IMR-90 (cell line): ENCODE results near the gene HECTD1. TPM values are rescaled to one million over a fixed set of nuclear protein-coding genes. Genes with fewer than 3 reads are reported as not detected.

ENCODE experiments used
- ATAC-seq: fragments of 200-7000 bp; cut with Tn5 transposase; 2 replicates; pipeline ENCODE4 v1.9.1; 2020; ENCODE audit warnings: low read depth, mild to moderate bottlenecking, moderate library complexity
- BruUV-seq: library from RNA; stranded (reverse); fragments of 400-500 nt; replicated peaks from 2 replicates; lab custom pipeline; 2021; lab: Mats Ljungman, UMichigan
- CTCF ChIA-PET: fragments of 300-600 bp; formaldehyde crosslinking; extraction: SDS; loops from one replicate; lab custom pipeline; 2021; ENCODE audit warnings: antibody characterized with exemption; lab: Yijun Ruan, JAX
- POLR2A ChIA-PET: fragments of 300-600 bp; sonication (Branson Sonifier 250); formaldehyde crosslinking; loops from one replicate; lab custom pipeline; 2022; ENCODE audit warnings: antibody characterized with exemption; ENCODE audit not compliant: unreplicated experiment; lab: Charles Lee
- DNase-seq: peaks from one replicate; pipeline ENCODE4 v3.0.0; 2013
- H2AFZ ChIP-seq: replicated peaks from 2 replicates; pipeline ENCODE3; 2013; ENCODE audit warnings: low read length, mild to moderate bottlenecking; ENCODE audit not compliant: poor library complexity
- H2AK5ac ChIP-seq: 2 replicates; pipeline ENCODE4 v1.6.1; 2013; ENCODE audit warnings: low read depth, low read length, inconsistent platforms
- H2AK9ac ChIP-seq: replicated peaks from 2 replicates; pipeline ENCODE3; 2013; ENCODE audit warnings: mild to moderate bottlenecking, low read depth, low read length, moderate library complexity; ENCODE audit not compliant: poor library complexity
- H2BK120ac ChIP-seq: 2 replicates; pipeline ENCODE4 v1.6.1; 2013; ENCODE audit warnings: low read depth, low read length, inconsistent platforms
- H2BK15ac ChIP-seq: 3 replicates; pipeline ENCODE4 v1.6.1; 2013; ENCODE audit warnings: low read depth, low read length, inconsistent platforms
- H2BK20ac ChIP-seq: 2 replicates; pipeline ENCODE4 v1.6.1; 2013; ENCODE audit warnings: low read depth, mild to moderate bottlenecking, inconsistent platforms, low read length, moderate library complexity
- H2BK5ac ChIP-seq: 2 replicates; pipeline ENCODE4 v1.6.1; 2013; ENCODE audit warnings: mild to moderate bottlenecking, low read depth, low read length, inconsistent platforms; ENCODE audit not compliant: poor library complexity, severe bottlenecking
- H3K14ac ChIP-seq: replicated peaks from 2 replicates; pipeline ENCODE4 v1.6.1; 2013; ENCODE audit warnings: low read depth, low read length, inconsistent platforms
- H3K18ac ChIP-seq: 2 replicates; pipeline ENCODE4 v1.6.1; 2013; ENCODE audit warnings: low read depth, low read length, control low read depth
- H3K23ac ChIP-seq: 2 replicates; pipeline ENCODE4 v1.6.1; 2013; ENCODE audit warnings: low read depth, low read length, inconsistent platforms
- H3K27ac ChIP-seq: 2 replicates; pipeline ENCODE4 v1.5.1; 2013; ENCODE audit warnings: mild to moderate bottlenecking, control low read depth, low read length; ENCODE audit not compliant: insufficient read depth
- H3K27me3 ChIP-seq: 2 replicates; pipeline ENCODE4 v1.6.1; 2013; ENCODE audit warnings: low read length; ENCODE audit not compliant: control insufficient read depth, insufficient read depth
- H3K36me3 ChIP-seq: 2 replicates; pipeline ENCODE4 v1.6.1; 2013; ENCODE audit warnings: low read length, mixed read lengths; ENCODE audit not compliant: control insufficient read depth, insufficient read depth
- H3K4ac ChIP-seq: 2 replicates; pipeline ENCODE4 v1.6.1; 2013; ENCODE audit warnings: low read depth, low read length, inconsistent platforms
- H3K4me1 ChIP-seq: 2 replicates; pipeline ENCODE4 v1.6.1; 2013; ENCODE audit warnings: low read length, mixed read lengths; ENCODE audit not compliant: control insufficient read depth, insufficient read depth
- H3K4me2 ChIP-seq: 2 replicates; pipeline ENCODE4 v1.6.1; 2013; ENCODE audit warnings: low read depth, mild to moderate bottlenecking, control low read depth, low read length, moderate library complexity
- H3K4me3 ChIP-seq: 2 replicates; pipeline ENCODE4 v1.5.1; 2013; ENCODE audit warnings: low read depth, mild to moderate bottlenecking, control low read depth, low read length, moderate library complexity; ENCODE audit not compliant: insufficient read depth
- H3K56ac ChIP-seq: 2 replicates; pipeline ENCODE4 v1.6.1; 2013; ENCODE audit warnings: low read length, inconsistent platforms; ENCODE audit not compliant: insufficient read depth; ENCODE audit errors: extremely low read depth
- H3K79me1 ChIP-seq, 2 experiments: 2 replicates each; pipeline ENCODE4 v1.6.1; 2013; ENCODE audit warnings: low read length in 2 of 2, inconsistent platforms in 1 of 2, low read depth in 1 of 2
- H3K9ac ChIP-seq: 2 replicates; pipeline ENCODE4 v1.6.1; 2013; ENCODE audit warnings: low read depth, low read length, control low read depth
- H3K9me1 ChIP-seq: 2 replicates; pipeline ENCODE4 v1.6.1; 2013; ENCODE audit warnings: low read length, inconsistent platforms; ENCODE audit not compliant: insufficient read depth
- H3K9me3 ChIP-seq: 2 replicates; pipeline ENCODE4 v1.6.1; 2013; ENCODE audit warnings: low read length; ENCODE audit not compliant: control insufficient read depth, insufficient read depth
- H4K20me1 ChIP-seq: 2 replicates; pipeline ENCODE4 v1.6.1; 2013; ENCODE audit warnings: low read length, inconsistent platforms; ENCODE audit not compliant: insufficient read depth
- H4K5ac ChIP-seq: 2 replicates; pipeline ENCODE4 v1.6.1; 2013; ENCODE audit warnings: mild to moderate bottlenecking, low read depth, low read length, control low read depth
- H4K8ac ChIP-seq, 2 experiments: 2 replicates each; pipeline ENCODE4 v1.6.1; 2013; ENCODE audit warnings: low read depth in 2 of 2, low read length in 2 of 2, control low read depth in 1 of 2, inconsistent platforms in 1 of 2
- H4K91ac ChIP-seq: 2 replicates; pipeline ENCODE4 v1.6.1; 2013; ENCODE audit warnings: low read depth, low read length, inconsistent platforms; ENCODE audit not compliant: insufficient read depth
- BHLHE40 ChIP-seq: fragments of 150-350 bp; IDR thresholded peaks from 2 replicates; pipeline ENCODE4 v1.6.1; 2016; ENCODE audit warnings: mild to moderate bottlenecking, low read depth, low read length
- CEBPB ChIP-seq: IDR thresholded peaks from 2 replicates; pipeline ENCODE4 v1.6.1; 2012; ENCODE audit warnings: low read depth, low read length, improper control_type of control experiment
- FOS ChIP-seq: fragments of 150-350 bp; IDR thresholded peaks from 2 replicates; pipeline ENCODE4 v1.6.1; 2016; ENCODE audit warnings: low read depth, low read length
- MAZ ChIP-seq: IDR thresholded peaks from 2 replicates; pipeline ENCODE4 v1.6.1; 2012; ENCODE audit warnings: low read depth, mild to moderate bottlenecking, low read length, improper control_type of control experiment, moderate library complexity, borderline replicate concordance
- NFE2L2 ChIP-seq: fragments of 150-350 bp; IDR thresholded peaks from 2 replicates; pipeline ENCODE4 v1.6.1; 2016; ENCODE audit warnings: low read depth, mild to moderate bottlenecking, low read length
- POLR2A ChIP-seq: IDR thresholded peaks from 2 replicates; pipeline ENCODE4 v1.6.1; 2012; ENCODE audit warnings: mild to moderate bottlenecking, low read depth, low read length
- USF2 ChIP-seq: fragments of 150-350 bp; IDR thresholded peaks from 2 replicates; pipeline ENCODE4 v1.6.1; 2017; ENCODE audit warnings: mild to moderate bottlenecking, antibody characterized with exemption, low read length, low read depth
- WGBS, 2 experiments: methylation state at CpG; one replicate each; pipeline versions ENCODE4 v1.1.5 to v1.1.7; 2013; ENCODE audit warnings: missing lambda C conversion rate in 2 of 2; ENCODE audit not compliant: insufficient read length in 1 of 2; ENCODE audit errors: extremely low coverage in 2 of 2; 5-methylcytosine and 5-hydroxymethylcytosine counted together
- dilution Hi-C: fragments of 300-500 bp; cut with HindIII; formaldehyde crosslinking; loops from one replicate; pipeline ENCODE4 v1.14.3; 2018; ENCODE audit warnings: low sequenced_read_pairs; ENCODE audit not compliant: unreplicated experiment
- in situ Hi-C: fragments of 300-500 bp; cut with MboI; formaldehyde crosslinking; loops from 3 replicates; pipeline ENCODE4 v1.14.3; 2019; ENCODE audit warnings: low sequenced_read_pairs, inconsistent platforms, mixed read lengths
- intact Hi-C: fragments of 100-400 bp; cut with micrococcal nuclease; formaldehyde crosslinking; loops from 2 replicates; pipeline ENCODE4 v1.10.0; 2022
- polyA plus RNA-seq, 3 experiments: library from polyadenylated mRNA; depleted of rRNA; stranded (reverse); fragments of >200 nt; gene quantifications; 2 replicates each; pipeline ENCODE4 v1.2.3, GENCODE V29; 2012; ENCODE audit warnings: low replicate concordance in 1 of 3
- total RNA-seq: library from RNA; depleted of rRNA; stranded (reverse); fragments of >200 nt; gene quantifications from 2 replicates; pipeline ENCODE4 v1.2.3, GENCODE V29; 2012

Gene HECTD1
- total and polyA plus RNA-seq, 2 of the 4 experiments (the other 2 are of a cell fraction): 48.5 to 228 TPM

- POLR2A ChIA-PET: no interaction called here
- H3K23ac ChIP-seq: no peak overlapping the region
- no peak overlapping the region for H3K4ac ChIP-seq
- DNase-seq (no peak), ATAC-seq (no peak)
- no peak overlapping the region for H3K14ac ChIP-seq
- H3K27me3 ChIP-seq: no peaks in the 10 kb centered on the region
- WGBS, 2 experiments: no CpG with 5 or more reads among the region's 4 CpGs
- no peak overlapping the region for H2BK5ac ChIP-seq
- H3K36me3 ChIP-seq: peaks cover 35% of the 10 kb centered on the region
- H2AK5ac ChIP-seq: no peak overlapping the region
- no peak overlapping the region for H2AFZ ChIP-seq
- H3K56ac ChIP-seq: no peak overlapping the region
- peaks cover 10 to 20% of the 10 kb centered on the region in 2 experiments for H3K79me1 ChIP-seq
- no peak overlapping the region for H2BK120ac ChIP-seq
- TF ChIP-seq MAZ: no peak
- TF ChIP-seq BHLHE40: no peak
- TF ChIP-seq CEBPB: no peak
- no peak for TF ChIP-seq FOS
- no peak for TF ChIP-seq POLR2A
- no peak for TF ChIP-seq USF2
- no peak for TF ChIP-seq NFE2L2
- H3K4me3 ChIP-seq: no peak overlapping the region
- CTCF ChIA-PET: no interaction called here
- no TSS peak for BruUV-seq
- H4K91ac ChIP-seq: no peak overlapping the region
- H3K18ac ChIP-seq: no peak overlapping the region
- H2BK20ac ChIP-seq: no peak overlapping the region
- intact Hi-C loops (loop anchor here (5.0 kb wide), 1 partner anchor 68 kb away; the partner anchor contains the start of gene HECTD1), dilution Hi-C loops (no loop called here), in situ Hi-C loops (no loop called here)
- H2AK9ac ChIP-seq: no peak overlapping the region
- no peak overlapping the region for H3K27ac ChIP-seq
- H4K20me1 ChIP-seq: no peaks in the 10 kb centered on the region
- H3K4me2 ChIP-seq: no peak overlapping the region
- peaks cover 6% of the 10 kb centered on the region for H3K4me1 ChIP-seq
- no peak overlapping the region for H4K5ac ChIP-seq
- no peak overlapping the region for H3K9ac ChIP-seq
- H3K9me1 ChIP-seq: peaks cover 10% of the 10 kb centered on the region
- no peak overlapping the region for H4K8ac ChIP-seq
- H2BK15ac ChIP-seq: no peak overlapping the region
- peaks cover 2% of the 10 kb centered on the region; the same call in 1 of the 2 replicates for H3K9me3 ChIP-seq
Measured at GRCh38 chr14:31139301-31139847, 68.2 kb downstream of the HECTD1 start.
